ENCODE measurements around the gene SLC25A38. TPM values are rescaled to one million over a fixed set of nuclear protein-coding genes. Genes with fewer than 3 reads are reported as not detected.

The SLC25A38 gene
- total and polyA plus RNA-seq, 2 experiments from 2014 or later: 19.8 to 61.9 TPM

DNA sequence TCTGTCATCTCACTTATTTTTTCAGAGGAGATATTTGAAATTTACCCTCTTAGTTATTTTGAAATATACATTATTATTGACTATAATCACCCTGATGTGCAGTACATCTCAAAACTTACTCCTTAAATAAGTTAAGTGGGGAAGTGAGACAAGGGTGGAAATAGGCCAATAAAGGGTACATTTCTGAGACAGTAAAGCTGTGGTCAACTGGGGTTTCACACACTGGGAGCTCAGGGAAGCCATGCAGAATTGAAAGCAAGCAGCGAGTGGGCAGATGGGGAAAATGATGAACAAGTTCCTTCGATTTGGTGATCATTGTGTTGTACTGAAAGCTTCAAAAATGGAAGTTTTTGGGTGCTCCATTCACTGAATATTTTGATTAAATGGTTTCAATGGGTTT lies 62.8 kb downstream of the SLC25A38 start:
- H3K27ac ChIP-seq (ENCODE audit: low read depth): no peak overlapping the region
- Mint-ChIP-seq H3K4me1 (peaks cover 2% of the 10 kb centered on the region; the same call in 2 of the 3 replicates), H3K4me3 (no peak overlapping the region), H3K36me3 (ENCODE audit: low read depth) (no peaks in the 10 kb centered on the region), H3K27ac (no peak overlapping the region), H3K9me3 (no peaks in the 10 kb centered on the region), H3K27me3 (ENCODE audit: insufficient read depth, low read depth, poor library complexity) (no peaks in the 10 kb centered on the region)
- 0 out of 2 replicates have a peak, but pooled peaks cover 6% of the 10 kb centered on the region for H3K4me1 ChIP-seq (ENCODE audit: insufficient read depth)
- no peaks in the 10 kb centered on the region for H3K36me3 ChIP-seq (ENCODE audit: insufficient read depth)
- no peaks in the 10 kb centered on the region for H3K79me2 ChIP-seq (replicated peaks; ENCODE audit: insufficient read depth)
- no peak overlapping the region for H2AFZ ChIP-seq
- no peaks in the 10 kb centered on the region for H3K9me2 ChIP-seq (ENCODE audit: insufficient read depth)
- ATAC-seq (no peak), DNase-seq (ENCODE audit: low spot score) (no peak)
- no peaks in the 10 kb centered on the region for H3K27me3 ChIP-seq (ENCODE audit: insufficient read depth)
- H3K4me3 ChIP-seq: no peak overlapping the region
- no peaks in the 10 kb centered on the region for H4K20me1 ChIP-seq (replicated peaks; ENCODE audit: insufficient read depth)
- H3F3A ChIP-seq (replicated peaks; ENCODE audit: low read depth): no peaks in the 10 kb centered on the region
- no peak overlapping the region for H3K4me2 ChIP-seq
- no peak for TF ChIP-seq JUNB (IDR thresholded peaks at IDR 0.05; ENCODE audit: unreplicated experiment)

DNA sequence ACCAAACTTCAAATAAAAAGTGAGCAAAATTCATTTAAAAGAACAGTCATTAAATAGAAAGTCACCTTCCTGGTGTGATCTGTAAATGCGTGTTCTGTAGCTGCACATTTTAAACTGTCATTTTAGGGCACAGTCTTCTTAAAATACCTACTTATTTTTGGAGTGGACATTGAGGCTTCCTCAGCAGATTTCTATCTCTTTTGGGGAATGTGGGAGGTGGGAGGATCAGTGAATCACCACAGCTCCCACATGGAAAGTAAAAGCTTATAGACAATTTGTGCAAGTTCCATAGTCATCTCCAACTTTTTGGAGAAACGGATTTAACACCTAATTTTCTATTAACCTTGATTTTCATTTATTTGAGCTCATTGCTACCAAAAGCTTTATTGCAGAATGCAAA lies 63.3 kb downstream of the SLC25A38 start:
- DNase-seq (ENCODE audit: low spot score): no peak
- Histone ChIP-seq H3K9me2 (ENCODE audit: insufficient read depth) (no peaks in the 10 kb centered on the region), H3K27me3 (ENCODE audit: insufficient read depth) (no peaks in the 10 kb centered on the region), H3K4me3 (no peak overlapping the region), H3K4me1 (ENCODE audit: insufficient read depth) (0 out of 2 replicates have a peak, but pooled peaks cover 5% of the 10 kb centered on the region), H4K20me1 (replicated peaks; ENCODE audit: insufficient read depth) (no peaks in the 10 kb centered on the region), H3K27ac (ENCODE audit: low read depth) (no peak overlapping the region), H3K79me2 (replicated peaks; ENCODE audit: insufficient read depth) (no peaks in the 10 kb centered on the region), H3F3A (replicated peaks; ENCODE audit: low read depth) (no peaks in the 10 kb centered on the region), H2AFZ (no peak overlapping the region), H3K36me3 (ENCODE audit: insufficient read depth) (no peaks in the 10 kb centered on the region), H3K4me2 (no peak overlapping the region)
- no peaks in the 10 kb centered on the region for H3K27me3 Mint-ChIP-seq (ENCODE audit: insufficient read depth, low read depth, poor library complexity)
- no peak overlapping the region for H3K4me3 Mint-ChIP-seq
- ATAC-seq: no peak
- H3K36me3 Mint-ChIP-seq (ENCODE audit: low read depth): no peaks in the 10 kb centered on the region
- H3K4me1 Mint-ChIP-seq: peaks cover 2% of the 10 kb centered on the region; the same call in 2 of the 3 replicates
- no peak overlapping the region for H3K27ac Mint-ChIP-seq
- H3K9me3 Mint-ChIP-seq: no peaks in the 10 kb centered on the region
- TF ChIP-seq EZH2 (IDR thresholded peaks at IDR 0.05; ENCODE audit: low read depth, unreplicated experiment) (no peak), STAT1 (IDR thresholded peaks at IDR 0.05; ENCODE audit: unreplicated experiment) (no peak), ZNF114 (CRISPR knock-in tag; IDR thresholded peaks at IDR 0.05) (no peak), ZNF331 (CRISPR knock-in tag; IDR thresholded peaks at IDR 0.05; ENCODE audit: low read depth) (no peak), EZH2phosphoT487 (IDR thresholded peaks at IDR 0.05; ENCODE audit: unreplicated experiment) (no peak), POLR2AphosphoS5 (IDR thresholded peaks at IDR 0.05; ENCODE audit: low read depth) (no peak), CREB1 (CRISPR knock-in tag; IDR thresholded peaks at IDR 0.05; ENCODE audit: low read depth) (no peak), NANOG (IDR thresholded peaks at IDR 0.05; ENCODE audit: borderline replicate concordance) (no peak), JUNB (IDR thresholded peaks at IDR 0.05; ENCODE audit: unreplicated experiment) (no peak)
- TF ChIP-seq, protein P1, sequence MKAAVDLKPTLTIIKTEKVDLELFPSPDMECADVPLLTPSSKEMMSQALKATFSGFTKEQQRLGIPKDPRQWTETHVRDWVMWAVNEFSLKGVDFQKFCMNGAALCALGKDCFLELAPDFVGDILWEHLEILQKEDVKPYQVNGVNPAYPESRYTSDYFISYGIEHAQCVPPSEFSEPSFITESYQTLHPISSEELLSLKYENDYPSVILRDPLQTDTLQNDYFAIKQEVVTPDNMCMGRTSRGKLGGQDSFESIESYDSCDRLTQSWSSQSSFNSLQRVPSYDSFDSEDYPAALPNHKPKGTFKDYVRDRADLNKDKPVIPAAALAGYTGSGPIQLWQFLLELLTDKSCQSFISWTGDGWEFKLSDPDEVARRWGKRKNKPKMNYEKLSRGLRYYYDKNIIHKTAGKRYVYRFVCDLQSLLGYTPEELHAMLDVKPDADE (IDR thresholded peaks at IDR 0.05): no peak
- TF ChIP-seq, protein P2, sequence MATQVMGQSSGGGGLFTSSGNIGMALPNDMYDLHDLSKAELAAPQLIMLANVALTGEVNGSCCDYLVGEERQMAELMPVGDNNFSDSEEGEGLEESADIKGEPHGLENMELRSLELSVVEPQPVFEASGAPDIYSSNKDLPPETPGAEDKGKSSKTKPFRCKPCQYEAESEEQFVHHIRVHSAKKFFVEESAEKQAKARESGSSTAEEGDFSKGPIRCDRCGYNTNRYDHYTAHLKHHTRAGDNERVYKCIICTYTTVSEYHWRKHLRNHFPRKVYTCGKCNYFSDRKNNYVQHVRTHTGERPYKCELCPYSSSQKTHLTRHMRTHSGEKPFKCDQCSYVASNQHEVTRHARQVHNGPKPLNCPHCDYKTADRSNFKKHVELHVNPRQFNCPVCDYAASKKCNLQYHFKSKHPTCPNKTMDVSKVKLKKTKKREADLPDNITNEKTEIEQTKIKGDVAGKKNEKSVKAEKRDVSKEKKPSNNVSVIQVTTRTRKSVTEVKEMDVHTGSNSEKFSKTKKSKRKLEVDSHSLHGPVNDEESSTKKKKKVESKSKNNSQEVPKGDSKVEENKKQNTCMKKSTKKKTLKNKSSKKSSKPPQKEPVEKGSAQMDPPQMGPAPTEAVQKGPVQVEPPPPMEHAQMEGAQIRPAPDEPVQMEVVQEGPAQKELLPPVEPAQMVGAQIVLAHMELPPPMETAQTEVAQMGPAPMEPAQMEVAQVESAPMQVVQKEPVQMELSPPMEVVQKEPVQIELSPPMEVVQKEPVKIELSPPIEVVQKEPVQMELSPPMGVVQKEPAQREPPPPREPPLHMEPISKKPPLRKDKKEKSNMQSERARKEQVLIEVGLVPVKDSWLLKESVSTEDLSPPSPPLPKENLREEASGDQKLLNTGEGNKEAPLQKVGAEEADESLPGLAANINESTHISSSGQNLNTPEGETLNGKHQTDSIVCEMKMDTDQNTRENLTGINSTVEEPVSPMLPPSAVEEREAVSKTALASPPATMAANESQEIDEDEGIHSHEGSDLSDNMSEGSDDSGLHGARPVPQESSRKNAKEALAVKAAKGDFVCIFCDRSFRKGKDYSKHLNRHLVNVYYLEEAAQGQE (IDR thresholded peaks at IDR 0.05; ENCODE audit: unreplicated experiment): no peak
- TF ChIP-seq, protein P3, sequence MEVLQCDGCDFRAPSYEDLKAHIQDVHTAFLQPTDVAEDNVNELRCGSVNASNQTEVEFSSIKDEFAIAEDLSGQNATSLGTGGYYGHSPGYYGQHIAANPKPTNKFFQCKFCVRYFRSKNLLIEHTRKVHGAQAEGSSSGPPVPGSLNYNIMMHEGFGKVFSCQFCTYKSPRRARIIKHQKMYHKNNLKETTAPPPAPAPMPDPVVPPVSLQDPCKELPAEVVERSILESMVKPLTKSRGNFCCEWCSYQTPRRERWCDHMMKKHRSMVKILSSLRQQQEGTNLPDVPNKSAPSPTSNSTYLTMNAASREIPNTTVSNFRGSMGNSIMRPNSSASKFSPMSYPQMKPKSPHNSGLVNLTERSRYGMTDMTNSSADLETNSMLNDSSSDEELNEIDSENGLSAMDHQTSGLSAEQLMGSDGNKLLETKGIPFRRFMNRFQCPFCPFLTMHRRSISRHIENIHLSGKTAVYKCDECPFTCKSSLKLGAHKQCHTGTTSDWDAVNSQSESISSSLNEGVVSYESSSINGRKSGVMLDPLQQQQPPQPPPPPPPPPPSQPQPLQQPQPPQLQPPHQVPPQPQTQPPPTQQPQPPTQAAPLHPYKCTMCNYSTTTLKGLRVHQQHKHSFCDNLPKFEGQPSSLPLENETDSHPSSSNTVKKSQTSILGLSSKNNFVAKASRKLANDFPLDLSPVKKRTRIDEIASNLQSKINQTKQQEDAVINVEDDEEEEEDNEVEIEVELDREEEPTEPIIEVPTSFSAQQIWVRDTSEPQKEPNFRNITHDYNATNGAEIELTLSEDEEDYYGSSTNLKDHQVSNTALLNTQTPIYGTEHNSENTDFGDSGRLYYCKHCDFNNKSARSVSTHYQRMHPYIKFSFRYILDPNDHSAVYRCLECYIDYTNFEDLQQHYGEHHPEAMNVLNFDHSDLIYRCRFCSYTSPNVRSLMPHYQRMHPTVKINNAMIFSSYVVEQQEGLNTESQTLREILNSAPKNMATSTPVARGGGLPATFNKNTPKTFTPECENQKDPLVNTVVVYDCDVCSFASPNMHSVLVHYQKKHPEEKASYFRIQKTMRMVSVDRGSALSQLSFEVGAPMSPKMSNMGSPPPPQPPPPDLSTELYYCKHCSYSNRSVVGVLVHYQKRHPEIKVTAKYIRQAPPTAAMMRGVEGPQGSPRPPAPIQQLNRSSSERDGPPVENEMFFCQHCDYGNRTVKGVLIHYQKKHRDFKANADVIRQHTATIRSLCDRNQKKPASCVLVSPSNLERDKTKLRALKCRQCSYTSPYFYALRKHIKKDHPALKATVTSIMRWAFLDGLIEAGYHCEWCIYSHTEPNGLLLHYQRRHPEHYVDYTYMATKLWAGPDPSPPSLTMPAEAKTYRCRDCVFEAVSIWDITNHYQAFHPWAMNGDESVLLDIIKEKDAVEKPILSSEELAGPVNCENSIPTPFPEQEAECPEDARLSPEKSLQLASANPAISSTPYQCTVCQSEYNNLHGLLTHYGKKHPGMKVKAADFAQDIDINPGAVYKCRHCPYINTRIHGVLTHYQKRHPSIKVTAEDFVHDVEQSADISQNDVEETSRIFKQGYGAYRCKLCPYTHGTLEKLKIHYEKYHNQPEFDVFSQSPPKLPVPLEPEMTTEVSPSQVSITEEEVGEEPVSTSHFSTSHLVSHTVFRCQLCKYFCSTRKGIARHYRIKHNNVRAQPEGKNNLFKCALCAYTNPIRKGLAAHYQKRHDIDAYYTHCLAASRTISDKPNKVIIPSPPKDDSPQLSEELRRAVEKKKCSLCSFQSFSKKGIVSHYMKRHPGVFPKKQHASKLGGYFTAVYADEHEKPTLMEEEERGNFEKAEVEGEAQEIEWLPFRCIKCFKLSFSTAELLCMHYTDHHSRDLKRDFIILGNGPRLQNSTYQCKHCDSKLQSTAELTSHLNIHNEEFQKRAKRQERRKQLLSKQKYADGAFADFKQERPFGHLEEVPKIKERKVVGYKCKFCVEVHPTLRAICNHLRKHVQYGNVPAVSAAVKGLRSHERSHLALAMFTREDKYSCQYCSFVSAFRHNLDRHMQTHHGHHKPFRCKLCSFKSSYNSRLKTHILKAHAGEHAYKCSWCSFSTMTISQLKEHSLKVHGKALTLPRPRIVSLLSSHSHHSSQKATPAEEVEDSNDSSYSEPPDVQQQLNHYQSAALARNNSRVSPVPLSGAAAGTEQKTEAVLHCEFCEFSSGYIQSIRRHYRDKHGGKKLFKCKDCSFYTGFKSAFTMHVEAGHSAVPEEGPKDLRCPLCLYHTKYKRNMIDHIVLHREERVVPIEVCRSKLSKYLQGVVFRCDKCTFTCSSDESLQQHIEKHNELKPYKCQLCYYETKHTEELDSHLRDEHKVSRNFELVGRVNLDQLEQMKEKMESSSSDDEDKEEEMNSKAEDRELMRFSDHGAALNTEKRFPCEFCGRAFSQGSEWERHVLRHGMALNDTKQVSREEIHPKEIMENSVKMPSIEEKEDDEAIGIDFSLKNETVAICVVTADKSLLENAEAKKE (CRISPR knock-in tag; IDR thresholded peaks at IDR 0.05): no peak
